Glomerular visceral epithelial cell (primary cell): ENCODE data around the gene LHX5.
A peak's percentile ranks its signal among the peaks of the same experiment; 100 is the strongest.

Experiments
- DNase-seq: peaks from one replicate; pipeline ENCODE4 v3.0.0-alpha.2; 2016; ENCODE audit errors: extremely low spot score

LHX5 gene

DNA sequence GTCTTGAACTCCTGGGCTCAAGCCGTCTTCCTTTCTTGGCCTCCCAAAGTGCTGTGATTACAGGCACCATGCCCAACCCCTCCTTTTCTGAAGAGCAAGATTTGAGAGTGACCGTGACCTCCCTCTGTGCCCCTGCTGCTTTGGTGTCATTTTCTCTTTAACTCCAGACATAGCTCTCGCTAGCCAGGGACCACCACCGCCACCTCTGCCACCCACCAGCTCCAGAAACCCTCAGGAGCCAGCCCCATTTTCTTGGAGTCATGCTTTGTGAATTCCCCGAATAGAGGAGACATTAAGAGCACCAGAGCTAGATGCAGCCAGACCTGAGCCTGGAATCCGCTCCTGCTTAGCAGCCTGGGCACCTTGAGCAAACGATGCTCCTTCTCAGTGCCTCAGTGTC is 31.3 kb downstream of the LHX5 start:
- DNase-seq: no peak

- no peak for DNase-seq
Measured at GRCh38 chr12:113439606-113440030, 32.1 kb downstream of the LHX5 start.

- DNase-seq: no peak
Measured at GRCh38 chr12:113439301-113439597, 32.4 kb downstream of the LHX5 start.

- no peak for DNase-seq
Measured at GRCh38 chr12:113438523-113439300, 33.0 kb downstream of the LHX5 start.

DNA sequence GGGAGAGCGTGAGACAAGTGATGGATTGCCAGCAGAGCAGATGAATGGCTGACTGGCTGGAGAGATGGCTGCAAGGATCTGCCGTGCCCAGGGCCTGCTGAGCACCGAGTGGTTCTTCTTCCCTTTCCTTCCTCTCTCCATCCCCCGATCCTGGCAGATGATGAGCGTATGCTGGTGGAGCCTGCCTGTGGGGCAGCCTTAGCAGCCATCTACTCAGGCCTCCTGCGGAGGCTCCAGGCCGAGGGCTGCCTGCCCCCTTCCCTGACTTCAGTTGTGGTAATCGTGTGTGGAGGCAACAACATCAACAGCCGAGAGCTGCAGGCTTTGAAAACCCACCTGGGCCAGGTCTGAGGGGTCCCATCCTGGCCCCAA is 34.0 kb downstream of the LHX5 start:
- DNase-seq: no peak

DNA sequence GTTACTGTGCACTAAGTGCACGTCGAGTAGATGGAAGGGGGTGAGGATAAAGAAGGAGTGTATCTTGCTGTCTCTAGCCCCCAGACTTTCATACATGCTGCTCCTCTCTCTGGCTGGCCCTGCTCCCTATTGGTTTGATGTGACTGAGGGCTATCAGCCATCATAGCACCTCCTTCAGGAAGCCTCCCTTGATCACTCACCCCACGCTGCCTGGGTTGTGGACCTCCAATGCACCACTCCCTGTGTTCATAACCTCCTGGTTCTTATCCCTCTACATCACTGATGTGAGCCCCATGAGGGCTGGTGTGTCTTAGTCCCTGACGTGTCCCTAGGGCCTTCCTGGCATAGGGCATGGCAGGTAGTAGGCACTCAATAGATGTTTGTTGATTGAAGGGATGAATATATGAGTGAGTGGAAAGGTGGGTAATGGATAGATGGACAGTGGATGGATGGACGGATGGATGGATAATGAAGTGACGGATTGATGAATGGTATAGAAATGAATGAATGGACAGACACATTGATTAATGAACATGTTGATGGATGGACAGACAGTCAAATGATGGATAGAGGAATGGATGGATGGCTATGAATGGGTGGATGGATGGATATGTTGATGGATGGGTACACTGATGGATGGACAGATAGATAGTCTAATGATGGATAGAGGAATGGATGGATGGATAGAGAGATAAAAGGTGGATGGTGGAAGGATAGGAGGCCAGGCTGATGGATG is 34.5 kb downstream of the LHX5 start:
- DNase-seq: no peak

- no peak for DNase-seq
Measured at GRCh38 chr12:113436586-113436985, 35.1 kb downstream of the LHX5 start.

DNA sequence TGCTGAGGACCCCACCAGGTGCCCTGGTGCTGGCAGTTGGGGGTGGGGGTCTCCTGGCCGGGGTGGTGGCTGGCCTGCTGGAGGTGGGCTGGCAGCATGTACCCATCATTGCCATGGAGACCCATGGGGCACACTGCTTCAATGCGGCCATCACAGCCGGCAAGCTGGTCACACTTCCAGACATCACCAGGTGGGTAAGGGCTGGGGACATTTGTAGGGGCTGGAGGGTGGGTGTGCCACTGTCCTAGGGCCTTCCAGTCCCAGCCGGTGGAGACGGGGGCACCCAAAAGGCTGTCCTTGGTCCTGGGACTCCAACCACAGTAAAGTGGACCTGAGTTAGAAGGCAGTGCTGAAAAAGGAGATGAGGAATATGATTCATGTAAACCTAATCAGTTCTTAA is 36.3 kb downstream of the LHX5 start:
- DNase-seq: no peak

DNA sequence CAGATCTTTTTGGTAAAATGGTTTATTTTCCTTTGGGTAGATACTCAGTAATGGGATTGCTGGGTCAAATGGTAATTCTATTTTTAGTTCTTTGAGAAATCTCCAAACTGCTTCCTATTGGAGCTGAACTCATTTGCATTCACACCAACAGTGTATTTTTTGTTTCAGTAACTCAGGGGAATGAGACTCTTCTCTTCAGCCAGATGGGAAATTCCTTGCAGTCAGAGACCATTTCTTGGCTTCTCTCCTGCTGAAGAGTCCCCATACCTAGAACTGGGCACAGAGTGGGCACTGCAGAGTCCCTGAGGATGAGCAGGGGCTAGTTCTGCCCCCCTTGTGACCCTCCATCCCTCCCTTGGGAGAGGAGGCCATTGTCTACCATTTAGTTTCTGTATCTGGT is 38.7 kb downstream of the LHX5 start:
- DNase-seq: no peak

GRCh38 chr12:113428482-113428881 is 43.2 kb downstream of the LHX5 start:
- no peak for DNase-seq

DNA sequence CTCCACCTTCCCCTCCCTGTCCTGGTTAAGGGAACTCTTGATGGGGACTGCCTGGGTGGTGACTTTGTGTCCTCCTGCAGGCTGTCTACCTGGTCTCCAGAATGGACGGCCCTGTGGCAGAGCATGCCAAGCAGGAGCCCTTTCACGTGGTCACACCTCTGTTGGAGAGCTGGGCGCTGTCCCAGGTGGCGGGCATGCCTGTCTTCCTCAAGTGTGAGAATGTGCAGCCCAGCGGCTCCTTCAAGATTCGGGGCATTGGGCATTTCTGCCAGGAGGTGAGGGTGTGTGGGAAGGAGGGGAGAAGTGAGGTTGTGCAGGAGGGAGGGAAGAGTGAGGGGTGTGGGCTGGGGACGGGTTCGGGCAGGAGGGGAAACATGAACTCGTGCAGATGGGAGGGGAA is 43.8 kb downstream of the LHX5 start:
- no peak for DNase-seq

- no peak for DNase-seq
Measured at GRCh38 chr12:113425960-113426453, 45.7 kb downstream of the LHX5 start.

DNA sequence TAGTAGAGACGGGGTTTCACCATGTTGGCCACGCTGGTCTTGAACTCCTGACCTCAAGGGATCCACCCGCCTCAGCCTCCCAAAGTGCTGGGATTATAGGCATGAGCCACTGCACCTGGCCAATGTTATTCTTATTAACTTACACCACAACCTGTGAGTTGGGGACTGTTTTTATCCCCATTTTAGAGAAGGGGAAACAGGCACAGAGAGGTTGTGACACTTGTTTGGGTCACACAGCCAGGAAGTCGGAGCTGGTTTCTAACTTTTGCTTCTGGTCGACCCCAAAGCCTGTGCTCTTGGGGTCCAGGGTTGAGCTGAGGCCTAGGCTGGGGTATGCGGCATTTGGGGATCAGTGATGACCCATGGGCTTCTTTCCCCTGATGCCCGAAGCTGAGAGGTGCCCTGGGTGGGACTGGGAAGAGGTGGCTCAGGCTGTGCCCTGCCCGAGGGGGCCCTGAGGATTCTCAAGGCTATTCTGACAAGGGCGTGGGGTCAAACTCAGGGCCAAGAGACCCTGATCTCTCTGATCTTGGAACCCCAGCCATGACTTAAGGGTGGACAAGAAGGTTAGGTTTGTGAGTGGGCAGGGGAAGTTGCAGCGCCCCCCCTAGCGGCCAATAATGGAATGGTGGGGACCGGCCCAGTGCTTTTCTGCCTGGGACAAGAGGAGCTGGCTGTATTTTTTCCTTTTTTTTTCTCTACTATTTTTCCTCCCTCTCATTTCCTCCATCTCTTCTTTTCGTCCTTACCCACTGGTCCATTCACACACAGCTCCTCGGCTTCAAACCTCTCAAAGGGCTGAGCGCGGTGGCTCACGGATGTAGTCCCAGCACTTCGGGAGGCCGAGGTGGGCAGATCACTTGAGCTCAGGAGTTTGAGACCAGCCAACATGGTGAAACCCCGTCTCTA is 46.5 kb downstream of the LHX5 start:
- peak; percentile 58 for DNase-seq

DNA sequence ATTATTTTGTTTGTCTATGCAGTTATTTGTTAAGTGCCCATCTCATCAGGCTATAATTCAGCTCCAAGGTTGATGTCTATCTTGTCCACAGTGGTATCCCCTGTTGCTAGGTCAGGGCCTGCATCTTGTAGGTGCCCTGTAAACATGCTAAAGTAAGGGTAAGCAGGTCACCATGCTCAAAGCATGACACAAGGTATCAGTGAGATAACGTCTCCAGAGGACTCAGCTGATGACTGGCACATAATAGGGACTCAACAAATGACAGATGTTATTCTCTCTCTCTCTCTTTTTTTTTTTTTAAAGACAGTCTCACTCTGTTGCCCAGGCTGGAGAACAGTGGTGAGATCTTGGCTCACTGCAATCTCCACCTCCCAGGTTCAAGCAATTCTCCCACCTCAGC is 47.2 kb downstream of the LHX5 start:
- no peak for DNase-seq

DNA sequence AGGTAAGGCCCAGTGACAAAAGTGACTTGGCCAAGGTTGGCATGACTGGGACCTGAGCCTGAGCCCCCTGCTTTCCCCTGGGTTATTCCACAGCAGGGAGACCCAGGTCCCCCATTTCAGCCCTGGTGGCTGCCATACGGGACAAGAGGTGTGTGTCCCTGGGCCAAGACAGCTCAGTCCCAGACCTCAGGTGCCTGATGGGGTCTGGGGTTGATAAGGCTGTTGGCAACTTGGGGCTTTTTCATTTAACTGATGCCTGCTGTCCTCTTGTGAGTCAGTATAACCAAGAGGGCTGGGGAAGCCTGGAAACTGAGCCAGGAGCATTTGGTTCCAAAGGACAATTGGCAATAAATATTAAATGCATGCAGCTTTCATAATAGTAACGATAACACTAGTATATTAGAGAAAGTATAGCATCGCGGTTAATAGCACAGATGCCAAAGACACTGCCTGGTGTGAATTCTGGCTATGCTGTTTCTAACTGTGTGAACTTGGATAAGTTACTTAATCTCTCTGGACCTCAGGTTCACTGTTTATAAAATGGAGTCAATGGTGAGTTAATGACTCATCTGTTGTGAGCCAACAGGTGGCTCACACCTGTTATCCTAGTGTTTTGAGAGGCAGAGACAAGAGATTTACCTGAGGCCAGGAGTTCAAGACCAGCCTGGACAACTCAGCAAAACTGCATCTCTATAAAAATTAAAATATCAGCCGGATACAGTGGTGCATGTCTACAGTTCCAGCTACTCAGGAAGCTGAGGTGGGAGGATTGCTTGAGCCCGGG is 48.6 kb downstream of the LHX5 start:
- DNase-seq: no peak

DNA sequence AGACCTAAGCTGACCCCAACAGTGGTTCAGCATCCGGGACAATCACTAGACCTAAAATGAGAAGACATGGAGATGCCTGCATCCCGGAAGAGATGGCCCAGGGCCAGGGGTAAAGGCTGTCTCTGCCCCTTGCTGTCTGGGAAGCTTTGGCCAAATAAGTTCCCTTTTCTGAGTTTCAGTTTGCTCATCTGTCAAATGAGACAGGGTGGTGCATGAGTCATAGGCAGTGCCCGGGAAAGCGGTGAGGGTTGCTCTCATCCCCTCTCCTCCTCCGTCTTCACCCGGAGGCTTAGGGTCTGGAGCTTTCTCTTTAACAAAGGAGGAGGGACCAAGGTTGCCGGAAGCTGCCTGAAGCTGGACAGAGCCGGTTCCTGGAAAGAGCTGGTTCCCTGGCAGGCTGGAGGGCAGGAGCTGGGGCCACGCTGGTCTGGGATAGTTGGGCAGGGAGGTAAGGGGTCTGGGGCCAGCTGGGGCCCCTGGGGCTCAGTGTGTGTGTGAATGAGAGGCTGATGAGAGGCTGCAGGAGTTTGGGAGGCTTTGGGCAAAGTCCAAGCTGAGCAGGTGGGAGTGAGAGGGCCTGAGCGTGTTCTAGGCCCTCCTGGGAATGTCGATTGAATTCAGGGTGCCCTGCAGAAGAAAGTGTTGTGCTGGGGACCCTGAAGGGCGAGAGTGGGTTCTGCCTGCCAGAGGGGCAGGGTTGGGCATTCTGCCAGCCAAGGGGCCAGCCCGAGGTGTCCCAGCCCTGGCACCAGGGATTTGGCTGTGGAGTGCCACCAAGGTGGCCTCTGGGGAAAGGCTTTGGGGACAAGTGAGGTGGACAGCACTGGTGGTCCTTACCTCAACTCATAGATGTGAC is 49.4 kb downstream of the LHX5 start, which contains the start of gene SDSL:
Gene SDSL (plus strand): TSS at position 351 of the 856 bp plus-strand sequence. CDS start 5,603 bp downstream, outside the sequence.
- DNase-seq: peak; percentile 89

DNA sequence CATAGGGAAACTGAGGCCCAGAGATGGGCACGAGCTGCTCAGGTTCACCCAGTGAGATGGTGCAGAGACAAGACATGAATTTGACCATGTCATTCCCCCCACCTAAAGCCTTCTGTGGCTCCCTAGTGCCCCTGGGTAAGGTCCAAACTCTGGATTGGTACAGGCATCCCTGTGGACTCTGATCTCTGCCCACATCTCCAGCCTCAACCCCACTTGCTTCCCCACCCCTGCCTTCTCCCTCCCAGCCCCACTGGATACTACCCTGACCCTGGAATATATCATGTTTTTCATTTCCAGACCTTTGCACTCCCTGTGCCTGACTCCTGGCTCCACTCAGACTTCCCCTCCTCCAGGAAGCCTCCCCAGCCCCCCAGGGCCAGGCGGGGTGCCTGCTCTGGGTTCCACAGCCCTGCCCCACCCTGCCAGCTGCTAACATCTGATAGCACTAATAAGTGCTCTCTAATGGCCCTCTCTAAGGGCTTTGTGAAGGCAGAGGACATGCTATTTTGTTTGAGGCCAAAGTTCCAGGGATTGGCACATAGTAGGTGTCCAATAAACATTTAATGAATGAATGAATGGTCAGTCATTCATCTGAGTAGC is 50.6 kb downstream of the LHX5 start:
- DNase-seq: no peak

- DNase-seq: peak; percentile 35
Measured at GRCh38 chr12:113418213-113418879, 53.3 kb downstream of the LHX5 start.

- no peak for DNase-seq
Measured at GRCh38 chr12:113416091-113416754, 55.4 kb downstream of the LHX5 start.
